Gastrocnemius medialis (tissue), 4 donors: ENCODE data around the gene UBE2E1.
A peak's percentile ranks its signal among the peaks of the same experiment; 100 is the strongest.

ENCODE experiments used
- POLR2A ChIP-seq, 2 donors: fragments of 450-650 bp; IDR thresholded peaks; one replicate each; pipeline ENCODE4 v1.6.1; 2017; ENCODE audit warnings: antibody characterized with exemption in 2 of 2, mild to moderate bottlenecking in 2 of 2, moderate library complexity in 2 of 2
- TF ChIP-seq, protein P1 (sequence below), 5 experiments: fragments of 450-650 bp in 3 of 5; fragments of 200-600 bp in 2 of 5; sonication (generic) in 2 of 5; IDR thresholded peaks in 4 of 5; conservative IDR thresholded peaks in 1 of 5; 1 replicate in 4 of 5; 2 replicates in 1 of 5; pipeline ENCODE4 v1.5.1; 2016 to 2019; ENCODE audit warnings: antibody characterized with exemption in 5 of 5, mild to moderate bottlenecking in 3 of 5, moderate library complexity in 3 of 5

DNA sequence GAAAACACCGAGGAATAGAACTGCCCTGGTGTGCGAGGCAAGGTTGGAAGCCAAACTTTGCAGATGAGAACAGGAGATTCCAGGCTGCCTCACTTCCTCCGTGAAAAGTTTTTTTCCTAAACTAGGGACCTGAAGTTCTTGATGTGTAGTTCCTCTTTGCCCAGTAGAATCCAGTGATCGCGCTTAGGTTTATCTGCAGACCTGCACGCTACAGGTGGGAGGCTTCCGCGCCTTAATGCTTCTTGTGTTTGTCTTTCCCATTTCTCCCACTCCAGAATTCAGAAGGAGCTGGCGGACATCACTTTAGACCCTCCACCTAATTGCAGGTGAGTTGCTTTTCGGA lies 5.4 kb downstream of the UBE2E1 start:
- TF ChIP-seq, protein P1, sequence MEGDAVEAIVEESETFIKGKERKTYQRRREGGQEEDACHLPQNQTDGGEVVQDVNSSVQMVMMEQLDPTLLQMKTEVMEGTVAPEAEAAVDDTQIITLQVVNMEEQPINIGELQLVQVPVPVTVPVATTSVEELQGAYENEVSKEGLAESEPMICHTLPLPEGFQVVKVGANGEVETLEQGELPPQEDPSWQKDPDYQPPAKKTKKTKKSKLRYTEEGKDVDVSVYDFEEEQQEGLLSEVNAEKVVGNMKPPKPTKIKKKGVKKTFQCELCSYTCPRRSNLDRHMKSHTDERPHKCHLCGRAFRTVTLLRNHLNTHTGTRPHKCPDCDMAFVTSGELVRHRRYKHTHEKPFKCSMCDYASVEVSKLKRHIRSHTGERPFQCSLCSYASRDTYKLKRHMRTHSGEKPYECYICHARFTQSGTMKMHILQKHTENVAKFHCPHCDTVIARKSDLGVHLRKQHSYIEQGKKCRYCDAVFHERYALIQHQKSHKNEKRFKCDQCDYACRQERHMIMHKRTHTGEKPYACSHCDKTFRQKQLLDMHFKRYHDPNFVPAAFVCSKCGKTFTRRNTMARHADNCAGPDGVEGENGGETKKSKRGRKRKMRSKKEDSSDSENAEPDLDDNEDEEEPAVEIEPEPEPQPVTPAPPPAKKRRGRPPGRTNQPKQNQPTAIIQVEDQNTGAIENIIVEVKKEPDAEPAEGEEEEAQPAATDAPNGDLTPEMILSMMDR (IDR thresholded peaks at IDR 0.05 in 4 of 5, conservative IDR thresholded peaks at IDR 0.05 in 1 of 5) = peak in 1 of 5 experiments; percentile 4
- TF ChIP-seq POLR2A (IDR thresholded peaks at IDR 0.05) = no peak
